HCT116 (cell line): ENCODE data around the gene PGAM4. TPM values are rescaled to one million over a fixed set of nuclear protein-coding genes. Genes with fewer than 3 reads are reported as not detected.

ENCODE experiments used
- ATAC-seq: fragments of 200-7000 bp; cut with Tn5 transposase; 2 replicates; pipeline ENCODE4 v1.9.1; 2020; ENCODE audit warnings: mild to moderate bottlenecking, moderate library complexity
- BruUV-seq: library from RNA; stranded (reverse); fragments of 400-500 nt; replicated peaks from 2 replicates; lab custom pipeline; 2021; lab: Mats Ljungman, UMichigan
- CTCF ChIA-PET: fragments of 300-600 bp; sonication (Branson Sonifier 250); formaldehyde crosslinking; loops from one replicate; lab custom pipeline; 2021; ENCODE audit warnings: antibody characterized with exemption; lab: Charles Lee
- POLR2A ChIA-PET: fragments of 300-600, 350-600 bp; sonication (Branson Sonifier 250); formaldehyde crosslinking; loops from one replicate; lab custom pipeline; 2021; ENCODE audit warnings: antibody characterized with exemption; lab: Charles Lee
- RAD21 ChIA-PET, 2 experiments: fragments of 300-600 bp; sonication (Branson Sonifier 250); formaldehyde crosslinking; loops; one replicate each; lab custom pipeline; 2023; ENCODE audit warnings: low total read pairs in 2 of 2; ENCODE audit not compliant: uncharacterized antibody in 2 of 2, unreplicated experiment in 2 of 2, low non-redundant PET in 1 of 2; lab: Charles Lee
- DNase-seq: peaks from one replicate; pipeline ENCODE4 v3.0.0-alpha.2; 2010; ENCODE audit warnings: low read depth, low spot score
- H2AFZ ChIP-seq: fragments of 200-600 bp; shearing (Covaris generic), sonication (generic); 2 replicates; pipeline ENCODE4 v1.6.1; 2017; ENCODE audit warnings: low read depth, mixed run types, mixed read lengths, antibody characterized with exemption, low read length; ENCODE audit not compliant: poor library complexity, severe bottlenecking
- H3K27ac ChIP-seq: 2 replicates; pipeline ENCODE4 v1.5.1; 2012; ENCODE audit warnings: low read depth, low read length
- H3K27me3 ChIP-seq: fragments of 200-600 bp; sonication (generic); 2 replicates; pipeline ENCODE4 v1.6.1; 2016; ENCODE audit warnings: mixed run types, low read length, mixed read lengths; ENCODE audit not compliant: insufficient read depth
- H3K36me3 ChIP-seq, 2 experiments: fragments of 200-500 bp in 1 of 2; fragments of 200-600 bp in 1 of 2; sonication (Bioruptor generic) in 1 of 2; sonication (generic) in 1 of 2; 2 replicates each; pipeline versions ENCODE4 v1.5.1 to v1.6.1; 2014 to 2016; ENCODE audit warnings: low read length in 2 of 2, inconsistent platforms in 1 of 2, mixed read lengths in 1 of 2, mixed run types in 1 of 2; ENCODE audit not compliant: insufficient read depth in 2 of 2, control insufficient read depth in 1 of 2
- H3K4me1 ChIP-seq, 2 experiments: fragments of 200-600 bp in 1 of 2; sonication (generic) in 1 of 2; 2 replicates each; pipeline versions ENCODE4 v1.5.1 to v1.6.1; 2012 to 2017; ENCODE audit warnings: low read length in 2 of 2, inconsistent platforms in 1 of 2, mild to moderate bottlenecking in 1 of 2, mixed read lengths in 1 of 2, mixed run types in 1 of 2, moderate library complexity in 1 of 2; ENCODE audit not compliant: insufficient read depth in 2 of 2, control insufficient read depth in 1 of 2
- H3K4me2 ChIP-seq: fragments of 200-600 bp; sonication (generic); 2 replicates; pipeline ENCODE4 v1.6.1; 2017; ENCODE audit warnings: mixed run types, low read length, mixed read lengths
- H3K4me3 ChIP-seq, 2 experiments: fragments of 200-600 bp in 1 of 2; sonication (generic) in 1 of 2; replicated peaks in 1 of 2; 2 replicates each; pipeline ENCODE4 v1.5.1; 2011 to 2016; ENCODE audit warnings: low read length in 2 of 2, control low read depth in 1 of 2, low read depth in 1 of 2, mild to moderate bottlenecking in 1 of 2, mixed read lengths in 1 of 2, mixed run types in 1 of 2
- H3K79me2 ChIP-seq: fragments of 200-600 bp; sonication (generic); 2 replicates; pipeline ENCODE4 v1.6.1; 2017; ENCODE audit warnings: mild to moderate bottlenecking, mixed run types, low read length, moderate library complexity, mixed read lengths; ENCODE audit not compliant: insufficient read depth
- H3K9ac ChIP-seq: fragments of 200-600 bp; sonication (generic); 2 replicates; pipeline ENCODE4 v1.6.1; 2016; ENCODE audit warnings: low read length, mixed read lengths
- H3K9me2 ChIP-seq: fragments of 200-600 bp; sonication (generic), shearing (Covaris generic); 2 replicates; pipeline ENCODE4 v1.6.1; 2017; ENCODE audit warnings: mixed run types, mild to moderate bottlenecking, moderate library complexity; ENCODE audit not compliant: insufficient read depth
- H3K9me3 ChIP-seq, 2 experiments: fragments of 200-500 bp in 1 of 2; fragments of 200-600 bp in 1 of 2; sonication (Bioruptor generic) in 1 of 2; sonication (generic) in 1 of 2; 2 replicates each; pipeline ENCODE4 v1.6.1; 2014 to 2017; ENCODE audit warnings: low read length in 2 of 2, mixed read lengths in 2 of 2, inconsistent platforms in 1 of 2, low read depth in 1 of 2, mild to moderate bottlenecking in 1 of 2, mixed run types in 1 of 2, moderate library complexity in 1 of 2; ENCODE audit not compliant: control insufficient read depth in 1 of 2, insufficient read depth in 1 of 2
- H4K20me1 ChIP-seq: fragments of 200-600 bp; sonication (generic), shearing (Covaris generic); 2 replicates; pipeline ENCODE4 v1.6.1; 2017; ENCODE audit warnings: mixed run types, mild to moderate bottlenecking, moderate library complexity; ENCODE audit not compliant: insufficient read depth
- ELF1 ChIP-seq: IDR thresholded peaks from 2 replicates; pipeline ENCODE4 v1.6.1; 2012; ENCODE audit warnings: low read depth, borderline replicate concordance
- POLR2AphosphoS5 ChIP-seq: IDR thresholded peaks from 2 replicates; pipeline ENCODE4 v1.6.1; 2011; ENCODE audit warnings: mild to moderate bottlenecking, low read depth, low read length, moderate library complexity
- YY1 ChIP-seq: IDR thresholded peaks from 2 replicates; pipeline ENCODE4 v1.6.1; 2011; ENCODE audit warnings: low read length, low read depth, moderate library complexity, mild to moderate bottlenecking; ENCODE audit not compliant: insufficient replicate concordance; ENCODE audit errors: extremely low read depth
- ZFX ChIP-seq: fragments of 450-650 bp; IDR thresholded peaks from 2 replicates; pipeline ENCODE4 v1.6.1; 2017
- ZNF274 ChIP-seq: fragments of 200-500 bp; sonication (Bioruptor generic); IDR thresholded peaks from 2 replicates; pipeline ENCODE4 v1.6.1; 2014; ENCODE audit warnings: mild to moderate bottlenecking, low read depth, low read length, inconsistent platforms
- intact Hi-C: fragments of 100-400 bp; cut with micrococcal nuclease; formaldehyde crosslinking; loops from 2 replicates; pipeline ENCODE4 v1.10.0; 2022
- total RNA-seq: library from RNA; stranded (reverse); gene quantifications from one replicate; pipeline ENCODE4 v1.2.1, GENCODE V29; 2021; ENCODE audit not compliant: unreplicated experiment
- TF ChIP-seq, protein P1 (sequence below): IDR thresholded peaks from 2 replicates; pipeline ENCODE4 v1.6.1; 2012; ENCODE audit warnings: low read depth
- TF ChIP-seq, protein P2 (sequence below): IDR thresholded peaks from 2 replicates; pipeline ENCODE4 v1.6.1; 2012

PGAM4 gene
- total RNA-seq, 1 experiment from 2014 or later = not detected

DNA sequence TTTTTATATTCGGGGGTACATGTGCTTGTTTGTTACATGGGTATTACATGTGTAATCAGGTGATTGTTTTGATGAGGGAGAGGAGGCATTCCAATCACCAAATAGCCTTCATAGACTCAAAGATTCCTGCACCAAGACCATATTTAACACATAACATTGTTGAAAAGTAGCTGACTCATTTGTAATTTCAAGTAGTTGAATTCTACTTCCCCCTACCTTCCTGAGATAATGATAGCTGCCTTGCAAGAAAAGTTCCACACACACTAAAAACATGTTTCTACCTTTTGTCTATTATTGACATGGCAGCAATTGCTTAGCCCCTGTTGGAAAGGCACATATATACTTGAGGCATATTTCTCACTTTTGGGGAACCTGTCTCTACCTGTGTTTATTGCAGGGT is 16.1 kb downstream of the PGAM4 start (continued):
- TF ChIP-seq, protein P1, sequence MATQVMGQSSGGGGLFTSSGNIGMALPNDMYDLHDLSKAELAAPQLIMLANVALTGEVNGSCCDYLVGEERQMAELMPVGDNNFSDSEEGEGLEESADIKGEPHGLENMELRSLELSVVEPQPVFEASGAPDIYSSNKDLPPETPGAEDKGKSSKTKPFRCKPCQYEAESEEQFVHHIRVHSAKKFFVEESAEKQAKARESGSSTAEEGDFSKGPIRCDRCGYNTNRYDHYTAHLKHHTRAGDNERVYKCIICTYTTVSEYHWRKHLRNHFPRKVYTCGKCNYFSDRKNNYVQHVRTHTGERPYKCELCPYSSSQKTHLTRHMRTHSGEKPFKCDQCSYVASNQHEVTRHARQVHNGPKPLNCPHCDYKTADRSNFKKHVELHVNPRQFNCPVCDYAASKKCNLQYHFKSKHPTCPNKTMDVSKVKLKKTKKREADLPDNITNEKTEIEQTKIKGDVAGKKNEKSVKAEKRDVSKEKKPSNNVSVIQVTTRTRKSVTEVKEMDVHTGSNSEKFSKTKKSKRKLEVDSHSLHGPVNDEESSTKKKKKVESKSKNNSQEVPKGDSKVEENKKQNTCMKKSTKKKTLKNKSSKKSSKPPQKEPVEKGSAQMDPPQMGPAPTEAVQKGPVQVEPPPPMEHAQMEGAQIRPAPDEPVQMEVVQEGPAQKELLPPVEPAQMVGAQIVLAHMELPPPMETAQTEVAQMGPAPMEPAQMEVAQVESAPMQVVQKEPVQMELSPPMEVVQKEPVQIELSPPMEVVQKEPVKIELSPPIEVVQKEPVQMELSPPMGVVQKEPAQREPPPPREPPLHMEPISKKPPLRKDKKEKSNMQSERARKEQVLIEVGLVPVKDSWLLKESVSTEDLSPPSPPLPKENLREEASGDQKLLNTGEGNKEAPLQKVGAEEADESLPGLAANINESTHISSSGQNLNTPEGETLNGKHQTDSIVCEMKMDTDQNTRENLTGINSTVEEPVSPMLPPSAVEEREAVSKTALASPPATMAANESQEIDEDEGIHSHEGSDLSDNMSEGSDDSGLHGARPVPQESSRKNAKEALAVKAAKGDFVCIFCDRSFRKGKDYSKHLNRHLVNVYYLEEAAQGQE = no peak

DNA sequence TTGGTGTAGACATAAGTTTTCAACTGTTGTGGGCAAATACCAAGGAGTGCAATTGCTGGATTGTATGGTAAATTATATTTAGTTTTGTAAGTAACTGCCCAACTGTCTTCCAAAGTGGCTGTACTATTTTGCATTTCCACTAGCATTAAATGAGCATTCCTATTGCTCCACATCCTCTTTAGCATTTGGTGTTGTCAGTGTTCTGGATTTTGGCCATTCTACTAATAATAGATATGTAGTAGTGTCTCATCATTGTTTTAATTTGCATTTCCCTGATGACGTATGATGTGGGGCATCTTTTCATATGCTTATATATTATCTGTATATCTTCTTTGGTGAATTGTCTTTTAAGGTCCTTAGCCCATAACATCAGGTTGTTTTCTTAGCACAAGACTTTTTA is 17.3 kb downstream of the PGAM4 start:
- Histone ChIP-seq H3K4me1 (no peaks in the 10 kb centered on the region), H3K27me3 (no peaks in the 10 kb centered on the region), H2AFZ (no peak overlapping the region), H4K20me1 (no peaks in the 10 kb centered on the region), H3K36me3 (no peaks in the 10 kb centered on the region), H3K79me2 (no peaks in the 10 kb centered on the region), H3K4me3 (no peak overlapping the region), H3K27ac (no peak overlapping the region), H3K4me2 (no peak overlapping the region), H3K9me2 (no peaks in the 10 kb centered on the region), H3K9me3 (no peaks in the 10 kb centered on the region), H3K9ac (no peak overlapping the region)
- DNase-seq (no peak), ATAC-seq (no peak)
- no peak for TF ChIP-seq ZFX
- no peak for TF ChIP-seq ZNF274
- ChIA-PET POLR2A (no interaction called here), RAD21 (no interaction called here), CTCF (no interaction called here)
- intact Hi-C loops = no loop called here
- BruUV-seq = no TSS peak

DNA sequence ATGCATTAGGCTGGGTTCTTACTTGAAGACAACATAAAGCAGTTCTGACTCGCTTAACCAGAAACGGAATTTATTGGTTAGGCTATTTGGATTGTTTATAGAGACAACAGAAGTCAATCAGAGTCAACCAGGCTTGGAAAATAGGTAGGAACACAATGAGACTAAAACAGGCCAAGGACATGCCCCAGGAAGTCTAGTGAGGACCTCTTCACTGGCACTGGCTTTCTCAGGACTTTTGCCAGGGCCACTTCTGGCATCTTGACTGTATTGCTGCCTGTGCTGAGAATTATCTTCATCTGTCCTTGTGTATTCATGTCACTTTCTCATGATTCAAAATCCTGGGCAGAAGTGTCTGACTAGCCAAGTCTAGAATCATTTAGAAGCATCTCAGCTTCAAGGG is 19.6 kb downstream of the PGAM4 start:
- ChIA-PET RAD21 (no interaction called here), CTCF (no interaction called here), POLR2A (no interaction called here)
- H2AFZ ChIP-seq = no peak overlapping the region
- no peak overlapping the region for H3K4me3 ChIP-seq
- H3K9me3 ChIP-seq = no peaks in the 10 kb centered on the region
- H4K20me1 ChIP-seq = no peaks in the 10 kb centered on the region
- no TSS peak for BruUV-seq
- no peaks in the 10 kb centered on the region for H3K79me2 ChIP-seq
- H3K27me3 ChIP-seq = no peaks in the 10 kb centered on the region
- TF ChIP-seq, protein P2, sequence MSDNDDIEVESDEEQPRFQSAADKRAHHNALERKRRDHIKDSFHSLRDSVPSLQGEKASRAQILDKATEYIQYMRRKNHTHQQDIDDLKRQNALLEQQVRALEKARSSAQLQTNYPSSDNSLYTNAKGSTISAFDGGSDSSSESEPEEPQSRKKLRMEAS = no peak
- TF ChIP-seq ZFX = no peak
- no peak for TF ChIP-seq POLR2AphosphoS5
- TF ChIP-seq ZNF274 = no peak
- no peak for TF ChIP-seq YY1
- no peak for TF ChIP-seq ELF1
- DNase-seq (no peak), ATAC-seq (no peak)
- no peak overlapping the region for H3K27ac ChIP-seq
- intact Hi-C loops = no loop called here
- peaks cover 0 to 2% of the 10 kb centered on the region in 2 experiments; a peak in 1 of 4 replicates for H3K4me1 ChIP-seq
- no peaks in the 10 kb centered on the region for H3K9me2 ChIP-seq
- H3K36me3 ChIP-seq = no peaks in the 10 kb centered on the region
- H3K4me2 ChIP-seq = no peak overlapping the region
- H3K9ac ChIP-seq = no peak overlapping the region
